GM12892 (cell line): ENCODE measurements around the gene CRB2.

ENCODE experiments used
- POLR2A ChIP-seq: IDR thresholded peaks from 2 replicates; pipeline ENCODE4 v1.6.1; 2011; ENCODE audit warnings: low read depth, low read length, control low read depth
- POLR2AphosphoS5 ChIP-seq: IDR thresholded peaks from 2 replicates; pipeline ENCODE4 v1.6.1; 2011; ENCODE audit warnings: low read depth, low read length, control low read depth
- TAF1 ChIP-seq: IDR thresholded peaks from 2 replicates; pipeline ENCODE4 v1.6.1; 2011; ENCODE audit warnings: low read depth, mild to moderate bottlenecking, control low read depth, low read length, borderline replicate concordance

DNA sequence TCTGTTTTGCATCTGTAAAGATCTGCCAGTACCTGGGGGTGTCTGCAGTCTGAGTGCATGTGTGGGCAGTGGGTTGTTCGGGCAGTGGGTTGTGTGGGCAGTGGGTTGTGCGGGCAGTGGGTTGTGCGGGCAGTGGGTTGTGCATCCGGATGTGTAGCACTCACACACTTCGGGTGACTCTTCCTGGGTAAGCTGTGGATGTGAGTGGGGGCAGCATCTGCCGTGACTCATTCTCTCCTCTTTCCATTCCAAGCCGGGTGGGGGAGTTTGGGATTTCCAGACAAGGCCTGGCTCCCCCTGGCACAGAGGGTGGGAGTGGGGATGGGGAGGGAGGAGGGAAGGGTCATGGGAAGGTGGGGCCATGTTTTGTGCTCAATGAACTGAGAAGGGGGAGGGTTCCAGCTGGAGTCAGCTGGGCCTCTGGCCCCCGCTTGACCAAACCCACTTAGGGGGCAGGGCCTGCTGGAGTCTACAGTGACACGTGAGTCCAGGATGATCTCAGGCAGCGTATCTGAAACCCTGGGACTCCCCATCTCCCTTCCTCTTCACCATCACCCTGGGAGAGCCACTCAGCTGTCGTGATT, 8.3 kb downstream of the CRB2 start:
- TF ChIP-seq POLR2A (no peak), POLR2AphosphoS5 (no peak), TAF1 (no peak)
